Activated CD8-positive, alpha-beta memory T cell treated with anti-CD3 and anti-CD28 coated beads, Interleukin-2, amount 50 U/mL, for 24 hours (primary cell): Measurements from ENCODE around the gene HSPBP1.
"Not testable (repeated sequence)": the region's sequence is repeated elsewhere in the genome, so short reads cannot be mapped to it uniquely, and the experiment has no call there.

ENCODE experiments used
- DNase-seq: peaks from one replicate; pipeline ENCODE4 v3.0.0-alpha.2; 2020; ENCODE audit errors: extremely low read depth

HSPBP1 gene

GRCh38 chr19:55239004-55239403, 40.9 kb downstream of the HSPBP1 start:
- DNase-seq, result no peak

GRCh38 chr19:55238030-55238429, 41.9 kb downstream of the HSPBP1 start:
- no peak for DNase-seq

DNA sequence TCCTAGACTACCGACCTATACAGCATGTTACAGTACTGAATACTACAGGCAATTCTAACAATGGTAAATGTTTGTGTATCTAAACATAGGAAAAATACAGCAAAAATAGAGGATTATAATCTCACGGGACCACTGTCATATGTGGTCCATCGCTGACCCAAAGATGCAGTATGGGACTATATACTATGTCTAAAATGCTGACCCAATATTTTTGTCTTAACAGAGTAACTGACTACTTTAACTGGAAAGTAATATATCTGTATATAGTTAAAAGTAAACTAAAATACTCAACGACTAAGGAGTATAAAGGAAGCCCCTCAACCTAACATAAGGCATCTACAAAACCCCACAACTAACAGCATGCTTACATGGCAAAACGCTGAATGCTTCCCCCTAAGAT, 46.9 kb downstream of the HSPBP1 start:
- DNase-seq, result no peak

DNA sequence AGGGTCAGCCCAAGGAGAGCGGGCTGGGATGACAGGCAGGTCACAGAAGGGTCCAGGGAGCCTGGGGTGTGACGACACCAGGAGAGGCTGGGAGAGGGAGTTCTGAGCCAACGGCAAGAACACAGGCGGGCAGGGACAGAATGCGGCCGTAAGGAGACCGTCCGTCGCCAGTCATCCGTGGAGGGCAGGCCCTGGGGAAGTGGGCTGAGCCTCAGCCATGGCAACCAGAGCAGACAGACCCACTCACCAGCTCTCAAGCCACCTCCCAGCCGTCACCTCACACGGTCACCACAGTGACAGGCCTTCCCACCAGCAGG, 47.7 kb downstream of the HSPBP1 start:
- DNase-seq, result no peak

- DNase-seq, result no peak
These were observed 48.3 kb downstream of the HSPBP1 start for GRCh38 chr19:55231391-55232285.

- no peak for DNase-seq
These were observed 49.1 kb downstream of the HSPBP1 start for GRCh38 chr19:55230780-55231179.

DNA sequence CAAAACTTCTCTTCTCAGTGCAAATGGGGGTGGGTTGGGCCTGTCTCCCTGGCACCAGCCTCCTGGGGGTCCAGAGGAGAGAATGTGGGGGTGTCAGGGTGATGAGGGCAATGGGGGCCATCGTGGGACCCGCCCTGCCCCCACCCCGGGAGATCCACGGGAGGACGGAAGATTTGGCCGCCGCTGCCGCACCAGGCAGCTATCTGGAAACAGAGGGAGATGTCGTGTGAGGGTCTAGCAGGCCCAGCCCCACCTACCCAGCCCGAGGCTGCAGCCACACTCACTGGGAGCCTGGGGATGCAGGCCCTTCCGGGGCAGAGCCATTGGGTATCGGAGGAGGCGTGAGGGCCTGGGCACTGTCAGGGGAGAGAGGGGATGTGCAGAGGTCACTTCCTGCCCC, 49.6 kb downstream of the HSPBP1 start:
- DNase-seq, result no peak

- DNase-seq, result no peak
These were observed 50.1 kb downstream of the HSPBP1 start for GRCh38 chr19:55229789-55230182.

DNA sequence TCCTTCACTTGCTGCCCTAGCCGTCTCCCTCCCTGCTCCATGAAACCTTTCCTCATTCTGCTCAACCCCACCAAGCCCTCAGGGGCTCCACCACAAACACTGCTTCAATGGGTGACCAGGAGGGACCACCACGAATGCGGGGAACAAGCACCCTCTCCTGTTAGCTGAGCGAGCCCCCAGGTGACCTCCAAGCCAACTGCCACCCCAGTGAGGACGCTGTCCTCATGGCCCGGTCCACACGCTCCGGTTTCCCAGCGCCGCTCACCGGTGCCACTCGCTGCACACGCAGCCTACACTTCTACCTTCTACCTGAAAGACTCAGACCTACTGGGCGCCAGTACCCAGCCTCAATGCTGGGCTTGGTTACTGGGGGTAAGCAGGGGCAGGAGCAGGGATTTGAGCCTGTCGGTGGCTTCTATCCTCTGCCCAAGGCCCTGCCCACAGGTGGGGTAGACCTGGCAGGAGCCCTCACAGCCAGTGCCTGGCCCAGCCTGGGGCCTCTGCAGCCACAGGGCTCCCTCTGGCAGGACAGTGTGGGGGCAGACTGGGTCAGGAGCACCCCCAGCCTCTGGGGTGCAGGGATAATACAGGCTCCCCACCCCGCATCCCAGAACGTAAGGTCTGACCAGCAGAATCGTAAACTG, 50.6 kb downstream of the HSPBP1 start:
- no peak for DNase-seq

GRCh38 chr19:55228403-55229031, 51.4 kb downstream of the HSPBP1 start, which contains the start of gene TMEM86B:
TMEM86B (minus strand) TSS chr19:55228763; CDS start chr19:55228741, 22 bp downstream.
- no peak for DNase-seq

GRCh38 chr19:55228015-55228391, 51.9 kb downstream of the HSPBP1 start:
- DNase-seq, result no peak

- DNase-seq, result no peak
These were observed 52.5 kb downstream of the HSPBP1 start for GRCh38 chr19:55227241-55228014.

- DNase-seq, result no peak
These were observed 53.1 kb downstream of the HSPBP1 start for GRCh38 chr19:55226788-55227187.

DNA sequence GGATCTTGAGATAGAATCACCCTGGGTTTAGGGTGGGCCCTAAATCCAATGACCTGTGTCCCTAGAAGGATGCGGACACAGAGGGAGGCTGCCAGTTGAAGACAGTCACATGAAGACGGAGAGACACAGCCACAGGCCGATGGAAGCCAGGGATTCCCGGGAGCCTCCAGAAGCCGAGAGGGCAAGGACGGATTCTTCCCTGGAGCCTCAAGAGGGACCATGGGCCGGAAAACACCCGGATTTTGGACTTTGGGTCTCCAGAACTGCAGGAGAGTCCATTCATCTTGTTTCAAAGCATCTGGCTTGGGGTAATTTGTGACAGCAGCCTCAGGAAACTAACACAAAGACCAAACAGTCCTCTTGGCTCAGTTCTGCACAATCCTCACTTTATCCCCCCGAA, 53.6 kb downstream of the HSPBP1 start:
- no peak for DNase-seq

DNA sequence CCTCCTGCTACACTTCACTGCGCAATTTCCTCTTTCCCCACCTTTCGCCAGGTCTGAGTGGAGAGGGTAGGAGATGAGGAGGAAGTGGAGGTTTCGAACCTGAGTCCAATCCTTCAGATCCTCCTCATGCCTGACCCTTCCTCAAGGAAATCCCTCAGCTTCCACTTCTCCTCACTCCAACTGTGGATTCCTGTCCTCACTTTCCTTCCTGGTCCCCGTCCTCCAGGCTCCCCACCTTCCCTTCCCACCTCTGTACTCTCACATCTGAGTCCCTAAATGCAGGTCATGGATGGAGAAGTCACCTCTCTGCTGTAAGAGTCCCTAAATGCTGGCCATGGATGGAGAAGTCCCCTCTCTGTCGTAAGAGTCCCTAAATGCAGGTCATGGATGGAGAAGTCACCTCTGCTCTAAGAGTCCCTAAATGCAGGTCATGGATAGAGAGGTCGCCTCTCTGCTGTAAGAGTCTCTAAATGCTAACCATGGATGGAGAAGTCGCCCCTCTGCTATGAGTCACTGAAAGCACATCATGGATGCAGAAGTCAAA, 54.4 kb downstream of the HSPBP1 start:
- no peak for DNase-seq

DNA sequence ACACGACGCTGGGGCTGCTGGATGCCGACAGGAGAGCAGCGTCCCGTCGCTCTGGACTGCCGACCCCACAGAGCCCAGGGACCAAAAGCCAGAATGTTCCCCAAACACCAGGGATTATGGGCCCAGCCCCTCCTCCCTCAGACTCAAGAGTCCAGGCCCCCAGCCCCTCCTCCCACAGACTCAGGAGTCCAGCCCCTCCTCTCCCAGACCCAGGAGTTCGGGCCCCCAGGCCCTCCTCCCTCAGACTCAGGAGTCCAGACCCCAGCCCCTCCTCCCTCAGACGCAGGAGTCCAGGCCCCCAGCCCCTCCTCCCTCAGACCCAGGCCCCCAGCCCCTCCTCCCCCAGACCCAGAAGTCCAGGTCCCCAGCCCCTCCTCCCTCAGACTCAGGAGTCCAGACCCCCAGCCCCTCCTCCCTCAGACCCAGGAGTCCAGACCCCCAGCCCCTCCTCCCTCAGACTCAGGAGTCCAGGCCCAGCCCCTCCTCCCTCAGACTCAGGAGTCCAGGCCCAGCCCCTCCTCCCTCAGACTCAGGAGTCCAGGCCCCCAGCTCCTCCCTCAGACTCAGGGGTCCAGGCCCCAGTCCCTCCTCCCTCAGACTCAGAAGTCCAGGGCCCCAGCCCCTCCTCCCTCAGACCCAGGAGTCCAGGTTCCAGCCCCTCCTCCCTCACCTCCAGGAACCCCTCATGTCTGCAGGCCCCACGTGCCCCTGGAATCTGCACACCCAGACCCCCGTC, 55.1 kb downstream of the HSPBP1 start:
- not testable (repeated sequence) for DNase-seq

GRCh38 chr19:55224038-55224665, 55.8 kb downstream of the HSPBP1 start:
- DNase-seq, result no peak

DNA sequence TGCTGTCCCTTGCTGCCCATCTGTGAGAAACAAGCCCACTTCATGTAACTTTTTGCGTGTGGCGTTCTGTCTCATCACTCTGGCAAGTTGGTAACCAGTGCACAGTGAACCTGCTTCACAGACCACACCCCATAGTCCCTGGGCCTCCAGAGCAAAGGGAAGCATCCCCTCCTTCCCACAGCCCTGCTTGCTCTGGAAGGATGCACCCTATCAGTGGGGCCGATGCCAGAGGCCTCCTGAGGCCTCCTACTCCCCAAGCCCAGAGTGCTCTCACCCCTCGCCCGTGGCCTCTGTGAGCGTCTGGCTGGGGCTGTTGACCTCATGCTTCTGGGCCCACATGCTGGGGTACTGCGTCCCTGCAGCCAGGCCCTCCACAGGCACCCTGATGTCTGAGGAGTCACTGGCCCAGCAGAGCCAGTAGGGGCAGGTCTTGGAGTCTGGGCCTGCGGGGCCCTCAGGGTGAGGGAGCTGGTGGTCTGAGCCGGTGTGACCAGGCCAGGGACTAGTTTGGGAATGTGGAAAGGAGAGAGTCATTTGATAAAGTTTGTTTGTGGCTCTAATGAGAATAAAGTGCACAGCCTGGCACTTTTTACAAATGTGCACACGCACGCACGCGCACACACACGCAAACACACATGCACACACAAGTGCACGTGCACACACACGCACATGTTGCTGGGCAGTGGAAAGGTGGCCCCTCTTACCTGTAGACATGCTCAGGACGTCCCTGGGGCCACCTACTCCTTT, 56.4 kb downstream of the HSPBP1 start:
- DNase-seq, result no peak

GRCh38 chr19:55220525-55220924, 59.4 kb downstream of the HSPBP1 start:
- DNase-seq, result no peak
